SK-N-SH treated with all-trans-retinoic acid at 6 μM for 48 hours (cell line): ENCODE data around the gene OSM.

Experiments
- ARNTL ChIP-seq: fragments of 450-650 bp; formaldehyde crosslinking; IDR thresholded peaks from 2 replicates; pipeline ENCODE4 v1.5.0; 2020; ENCODE audit warnings: low read depth, mild to moderate bottlenecking, moderate library complexity, borderline replicate concordance
- ISL1 ChIP-seq: fragments of 250-450 bp; sonication (Bioruptor Pico); IDR thresholded peaks from 2 replicates; pipeline ENCODE4 v2.1.2; 2022; ENCODE audit warnings: mild to moderate bottlenecking, moderate library complexity
- PATZ1 ChIP-seq: fragments of 250-450 bp; sonication (Bioruptor Pico); IDR thresholded peaks from 2 replicates; pipeline ENCODE4 v1.8.0; 2020; ENCODE audit warnings: mild to moderate bottlenecking, moderate library complexity, borderline replicate concordance
- POU6F1 ChIP-seq: fragments of 250-450 bp; sonication (Bioruptor Pico); IDR thresholded peaks from 2 replicates; pipeline ENCODE4 v1.8.0; 2021; ENCODE audit warnings: low read depth, mild to moderate bottlenecking, moderate library complexity, borderline replicate concordance
- SNAI2 ChIP-seq: fragments of 250-450 bp; sonication (Bioruptor Pico); IDR thresholded peaks from 2 replicates; pipeline ENCODE4 v1.5.0; 2020; ENCODE audit warnings: mild to moderate bottlenecking, moderate library complexity
- TOX ChIP-seq: fragments of 250-450 bp; sonication (Bioruptor Pico); IDR thresholded peaks from 2 replicates; pipeline ENCODE4 v1.8.0; 2021; ENCODE audit warnings: mild to moderate bottlenecking, moderate library complexity, borderline replicate concordance
- TSHZ2 ChIP-seq: fragments of 250-450 bp; sonication (Bioruptor Pico); IDR thresholded peaks from 2 replicates; pipeline ENCODE4 v1.5.0; 2020; ENCODE audit warnings: mild to moderate bottlenecking, moderate library complexity
- ZFP30 ChIP-seq: fragments of 450-650 bp; formaldehyde crosslinking; IDR thresholded peaks from 2 replicates; pipeline ENCODE4 v1.5.0; 2022; ENCODE audit warnings: mild to moderate bottlenecking, moderate library complexity
- ZNF70 ChIP-seq: fragments of 450-650 bp; formaldehyde crosslinking; IDR thresholded peaks from 2 replicates; pipeline ENCODE4 v1.5.0; 2020; ENCODE audit warnings: mild to moderate bottlenecking, moderate library complexity
- ZNF8 ChIP-seq: fragments of 450-650 bp; formaldehyde crosslinking; IDR thresholded peaks from 2 replicates; pipeline ENCODE4 v1.5.0; 2020; ENCODE audit warnings: mild to moderate bottlenecking, moderate library complexity

- TF ChIP-seq TSHZ2 (CRISPR knock-in tag) (no peak), ISL1 (CRISPR knock-in tag) (no peak), ZNF70 (CRISPR knock-in tag) (no peak), ZNF8 (no peak), PATZ1 (CRISPR knock-in tag) (no peak), TOX (no peak), ARNTL (no peak), ZFP30 (CRISPR knock-in tag) (no peak), SNAI2 (CRISPR knock-in tag) (no peak), POU6F1 (CRISPR knock-in tag) (no peak)
Measured at GRCh38 chr22:30241576-30242371, 24.9 kb downstream of the OSM start.
